Cerebellar nuclear complex (tissue), 1 donor: ENCODE results near the gene RBM19.

Source experiments
- DNase-seq, 2 experiments: peaks; one replicate each; lab custom pipeline; 2025; lab: John Stamatoyannopoulos, UW

Gene RBM19

GRCh38 chr12:113958108-113958507 lies 8.0 kb downstream of the RBM19 start:
- no peak for DNase-seq

GRCh38 chr12:113957627-113958026 lies 8.5 kb downstream of the RBM19 start:
- DNase-seq, result no peak

- no peak for DNase-seq
Measured at GRCh38 chr12:113955109-113955970, 10.8 kb downstream of the RBM19 start.

- no peak for DNase-seq
Measured at GRCh38 chr12:113954547-113954946, 11.6 kb downstream of the RBM19 start.

GRCh38 chr12:113950873-113951272 lies 15.3 kb downstream of the RBM19 start:
- no peak for DNase-seq

- DNase-seq, result no peak
Measured at GRCh38 chr12:113949321-113950305, 16.5 kb downstream of the RBM19 start.

- no peak for DNase-seq
Measured at GRCh38 chr12:113948151-113948914, 17.8 kb downstream of the RBM19 start.

- no peak for DNase-seq
Measured at GRCh38 chr12:113946175-113946574, 19.9 kb downstream of the RBM19 start.

- DNase-seq, result no peak
Measured at GRCh38 chr12:113945174-113946173, 20.7 kb downstream of the RBM19 start.

- DNase-seq, result no peak
Measured at GRCh38 chr12:113942209-113942608, 23.9 kb downstream of the RBM19 start.

GRCh38 chr12:113941208-113941486 lies 25.0 kb downstream of the RBM19 start:
- no peak for DNase-seq

- no peak for DNase-seq
Measured at GRCh38 chr12:113940357-113941207, 25.5 kb downstream of the RBM19 start.

- no peak for DNase-seq
Measured at GRCh38 chr12:113939867-113940266, 26.3 kb downstream of the RBM19 start.

- no peak for DNase-seq
Measured at GRCh38 chr12:113938471-113938870, 27.7 kb downstream of the RBM19 start.

- no peak for DNase-seq
Measured at GRCh38 chr12:113936460-113936859, 29.7 kb downstream of the RBM19 start.

GRCh38 chr12:113935459-113935858 lies 30.7 kb downstream of the RBM19 start:
- DNase-seq, result no peak

- DNase-seq, result no peak
Measured at GRCh38 chr12:113934946-113935345, 31.2 kb downstream of the RBM19 start.

GRCh38 chr12:113934060-113934814 lies 31.9 kb downstream of the RBM19 start:
- no peak for DNase-seq

GRCh38 chr12:113933201-113933786 lies 32.8 kb downstream of the RBM19 start:
- no peak for DNase-seq
